ENCODE measurements around the gene SAP25.
A peak's percentile ranks its signal among the peaks of the same experiment; 100 is the strongest.

Gene SAP25

GRCh38 chr7:100591596-100591995 is 17.9 kb upstream of the SAP25 start:
- no peak for DNase-seq

DNA sequence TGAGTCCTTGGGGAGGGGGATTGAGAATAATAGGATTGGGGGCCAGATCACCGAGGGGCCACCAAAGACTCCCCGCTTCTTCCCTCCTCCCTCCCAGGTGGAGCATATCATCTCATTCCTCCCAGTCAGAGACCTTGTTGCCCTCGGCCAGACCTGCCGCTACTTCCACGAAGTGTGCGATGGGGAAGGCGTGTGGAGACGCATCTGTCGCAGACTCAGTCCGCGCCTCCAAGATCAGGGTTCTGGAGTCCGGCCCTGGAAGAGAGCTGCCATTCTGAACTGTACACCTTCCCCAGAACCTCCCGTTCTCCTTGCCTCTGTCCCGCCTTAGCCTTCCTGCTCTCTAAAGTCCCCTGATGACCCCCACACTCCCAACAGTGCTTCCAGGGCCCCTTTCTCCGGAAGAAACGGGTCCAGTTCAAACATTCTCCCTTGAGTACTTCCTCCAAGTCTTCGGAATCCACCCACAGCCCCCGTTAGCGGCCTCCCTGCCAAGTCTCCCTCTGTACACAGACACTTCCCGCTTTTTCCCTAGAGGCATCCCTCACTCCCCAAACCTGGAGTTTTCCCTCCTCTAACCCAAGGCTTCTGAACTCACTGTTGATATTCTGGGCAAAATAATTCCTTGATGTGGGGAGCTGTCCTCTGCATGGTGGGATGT is 16.5 kb upstream of the SAP25 start:
- no peak for DNase-seq

- DNase-seq = no peak
These were observed 15.7 kb upstream of the SAP25 start for GRCh38 chr7:100589341-100589947.

DNA sequence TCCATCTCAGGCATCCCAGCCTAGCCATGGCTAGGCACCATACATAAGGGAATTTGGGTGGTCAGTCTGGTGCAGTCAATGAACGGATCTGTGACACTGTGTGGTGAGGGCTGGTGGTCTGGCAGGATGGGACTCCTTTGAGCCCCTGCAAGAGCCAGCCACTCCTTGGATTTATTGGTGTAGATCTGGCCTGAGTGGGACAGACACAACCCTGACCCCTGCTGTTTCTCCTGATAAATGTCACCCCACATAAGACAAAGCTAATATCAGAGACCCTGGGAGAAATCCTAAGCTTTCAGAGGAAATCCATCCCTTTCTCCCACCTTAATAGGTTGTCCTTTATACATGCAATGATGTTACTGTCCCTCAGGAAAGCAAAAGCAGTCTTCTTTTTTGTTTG is 14.7 kb upstream of the SAP25 start:
- DNase-seq = no peak

DNA sequence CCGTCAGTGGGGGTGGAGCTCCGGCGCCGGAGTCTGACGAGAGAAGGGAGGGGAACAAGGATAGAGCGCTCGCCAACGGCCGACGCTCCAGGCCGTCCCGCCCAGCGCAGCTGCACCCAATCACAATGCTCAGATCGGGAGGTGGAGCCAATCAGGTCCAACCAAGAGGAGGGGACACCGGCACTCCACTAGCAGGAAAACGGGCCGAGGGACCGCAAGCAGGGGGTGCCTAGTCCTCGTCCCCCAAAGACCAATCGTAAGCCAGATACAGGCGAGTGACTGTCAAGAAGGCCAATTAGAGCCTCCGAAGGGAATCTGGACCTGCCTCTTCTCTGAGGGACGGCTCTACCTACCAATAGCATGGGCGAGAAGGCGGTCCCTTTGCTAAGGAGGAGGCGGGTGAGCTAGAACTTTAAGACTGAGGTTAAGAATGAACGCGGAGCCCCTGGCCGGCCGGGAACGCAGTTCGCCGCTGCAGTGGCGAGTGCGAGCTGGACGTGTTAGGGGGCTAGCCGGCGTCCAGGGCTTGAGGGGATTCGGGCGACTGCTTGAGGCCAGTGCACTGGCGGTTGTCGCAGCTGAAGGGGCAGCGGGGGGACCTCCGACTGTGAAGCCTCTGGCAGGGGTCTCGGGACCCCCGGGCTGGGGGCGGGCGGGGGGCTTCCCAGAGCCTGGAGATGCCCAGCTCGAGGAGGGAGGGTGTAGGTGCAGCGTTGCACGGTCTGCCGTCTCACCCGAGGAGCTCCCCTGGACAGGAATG is 12.7 kb upstream of the SAP25 start, which contains the start of gene FBXO24:
Gene FBXO24, plus strand, starts transcription at position 63 of the 760 bp plus-strand sequence. Its CDS starts 298 bp downstream, at position 361.
- peak; percentile 100 for DNase-seq

DNA sequence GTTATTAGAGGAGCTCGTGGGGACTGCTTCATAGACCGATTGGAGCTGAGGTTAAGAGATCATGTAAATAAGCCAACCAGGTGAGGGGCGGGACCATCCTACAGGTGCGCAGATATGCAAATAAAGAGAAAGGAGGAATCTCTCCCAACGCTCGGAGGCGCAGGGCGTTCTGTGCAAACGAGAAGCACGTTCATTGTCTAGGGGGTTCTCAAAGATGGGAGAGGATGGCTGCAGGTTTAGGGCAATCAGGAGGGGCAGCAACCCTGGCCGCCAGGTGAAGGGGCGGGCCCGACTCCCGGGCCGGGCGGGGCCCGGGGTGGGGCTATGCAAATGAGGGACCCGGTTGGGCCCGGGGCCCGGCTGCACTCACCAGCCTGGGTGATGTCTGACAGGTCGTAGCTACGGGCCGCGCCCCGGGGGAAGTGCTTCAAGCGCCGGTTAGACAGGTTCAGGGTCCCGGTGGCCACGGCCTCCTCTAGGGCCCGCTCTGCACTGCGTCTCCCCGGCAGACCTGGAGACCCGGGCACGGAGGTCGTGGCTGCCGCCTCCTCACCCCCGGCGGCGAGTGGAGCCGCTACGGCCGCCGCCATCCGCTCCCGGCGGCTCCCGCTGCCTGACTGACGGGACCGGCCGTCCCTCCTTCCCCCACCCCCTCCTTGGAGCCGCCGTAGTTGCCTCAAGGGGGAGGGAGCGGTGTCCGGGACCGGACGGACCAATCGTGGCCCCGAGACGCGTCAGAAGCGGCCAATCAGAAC is 12.0 kb upstream of the SAP25 start, which contains the start of gene LRCH4:
Gene LRCH4, minus strand, starts transcription at position 619 of the 755 bp plus-strand sequence. Its CDS starts 29 bp downstream, at position 590.
- DNase-seq = peak; percentile 53

DNA sequence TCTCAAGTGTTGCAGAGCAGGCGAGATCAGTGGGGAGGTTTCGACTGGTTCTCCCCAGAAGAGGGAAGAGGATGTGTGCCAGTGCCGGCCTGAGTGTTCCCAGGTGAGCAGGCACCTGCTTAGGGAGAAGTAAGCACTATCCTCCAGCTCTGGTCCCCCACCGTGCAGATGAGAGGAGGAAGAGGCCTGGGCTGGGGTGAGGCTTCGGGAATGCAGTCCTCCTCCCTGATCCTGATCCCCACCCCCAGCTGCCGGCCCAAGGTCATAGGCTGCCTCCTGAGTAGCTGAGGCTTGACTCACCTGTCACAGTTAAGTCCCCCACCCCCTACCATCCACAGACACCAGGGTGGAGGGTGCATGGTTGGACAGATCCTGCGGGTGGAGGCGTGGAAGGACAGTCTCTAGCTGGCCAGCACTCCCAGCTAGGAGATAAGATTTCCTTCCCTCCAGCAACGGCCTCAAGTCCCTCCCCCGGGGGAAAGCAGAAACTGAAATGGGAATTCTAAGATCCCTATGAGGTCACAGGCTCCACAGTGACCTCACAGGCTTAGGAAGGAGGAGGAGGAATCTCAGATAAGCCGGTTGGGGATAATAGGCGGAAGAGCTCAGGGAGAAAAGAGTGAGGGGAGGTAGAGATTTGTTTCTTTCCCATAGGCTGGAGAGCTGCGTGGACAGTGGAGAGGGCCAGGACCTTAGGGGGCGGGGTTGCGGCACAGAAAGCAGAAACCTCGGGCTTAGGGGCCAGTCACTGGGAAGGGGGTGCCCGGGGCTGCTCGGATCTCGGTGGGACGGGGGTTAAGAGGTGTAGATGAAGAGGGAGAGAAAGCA is 11.2 kb upstream of the SAP25 start:
- no peak for DNase-seq

DNA sequence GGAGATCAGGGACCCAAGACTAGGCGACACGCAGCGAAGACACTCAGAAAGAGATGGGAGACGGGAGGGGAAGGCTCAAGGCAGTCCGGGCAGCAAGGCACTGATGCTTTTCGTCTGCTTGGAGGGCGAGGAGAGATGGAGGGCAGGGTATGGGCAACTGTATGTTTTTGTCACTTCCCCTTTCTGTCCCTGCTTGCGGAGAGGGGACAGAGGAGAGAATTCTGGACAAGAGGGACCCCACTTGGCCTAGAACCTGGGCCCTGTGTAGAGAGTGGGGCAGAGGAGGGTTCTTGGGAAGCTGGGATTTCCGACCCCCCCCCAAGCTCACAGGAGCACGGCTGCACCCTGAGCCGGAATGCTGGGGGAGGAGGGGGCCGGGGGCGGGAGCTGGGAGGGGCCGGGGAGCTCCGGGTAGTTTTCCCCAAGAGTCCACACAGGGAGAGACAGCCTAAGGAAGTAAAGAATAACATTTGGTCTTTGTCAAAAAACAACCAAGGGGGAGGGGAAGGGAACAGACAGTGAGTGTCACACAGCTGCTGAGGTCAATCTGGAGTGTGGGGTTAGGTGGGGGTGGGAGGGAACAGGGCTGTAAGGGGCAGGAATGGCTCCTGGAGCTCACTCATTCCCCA is 10.5 kb upstream of the SAP25 start:
- DNase-seq = no peak

DNA sequence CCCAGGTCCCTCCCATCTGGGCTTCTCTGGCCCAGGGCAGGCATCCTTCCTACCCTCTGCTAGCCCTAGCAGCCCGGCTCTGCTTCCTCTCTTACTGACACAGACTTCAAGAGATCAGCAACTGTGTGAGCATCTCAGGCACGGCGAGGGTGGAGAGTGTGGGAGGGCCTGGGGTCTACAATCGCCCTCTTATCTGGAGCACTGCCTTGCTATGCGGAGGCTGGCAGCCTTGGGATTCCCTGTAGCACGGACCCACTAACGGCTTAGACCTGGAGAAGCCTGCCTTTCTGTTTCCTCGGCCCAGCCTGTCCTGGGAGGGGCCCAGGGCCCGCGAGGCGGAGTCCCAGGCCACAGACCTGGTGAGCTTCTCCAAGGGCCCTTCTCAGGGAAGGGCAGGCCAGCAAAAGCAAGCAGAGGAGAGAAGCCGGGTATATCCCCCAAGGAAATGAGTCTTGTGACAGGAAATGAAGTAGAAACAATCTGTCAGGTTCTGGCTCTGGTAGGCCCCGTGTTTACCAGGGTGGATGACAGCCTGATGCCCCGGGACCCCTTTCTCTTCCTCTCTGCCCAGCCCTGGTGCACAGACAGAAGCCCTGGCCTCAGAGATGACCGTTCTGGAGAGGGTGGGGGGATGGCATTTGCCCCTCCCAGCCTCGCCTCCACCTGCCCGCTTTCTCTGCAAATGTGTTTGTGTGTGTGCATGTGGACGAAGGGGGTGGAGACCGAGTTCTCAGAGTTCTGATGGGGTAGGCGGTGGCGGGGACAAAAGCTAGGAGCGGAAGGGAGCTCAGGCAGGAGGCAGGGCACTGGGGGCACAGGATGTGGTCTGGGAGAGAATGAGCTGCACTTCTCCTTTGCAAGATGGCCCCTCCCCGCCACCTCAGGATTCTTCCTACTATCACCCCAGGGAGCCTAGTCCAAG is 9.7 kb upstream of the SAP25 start:
- peak; percentile 59 for DNase-seq

DNA sequence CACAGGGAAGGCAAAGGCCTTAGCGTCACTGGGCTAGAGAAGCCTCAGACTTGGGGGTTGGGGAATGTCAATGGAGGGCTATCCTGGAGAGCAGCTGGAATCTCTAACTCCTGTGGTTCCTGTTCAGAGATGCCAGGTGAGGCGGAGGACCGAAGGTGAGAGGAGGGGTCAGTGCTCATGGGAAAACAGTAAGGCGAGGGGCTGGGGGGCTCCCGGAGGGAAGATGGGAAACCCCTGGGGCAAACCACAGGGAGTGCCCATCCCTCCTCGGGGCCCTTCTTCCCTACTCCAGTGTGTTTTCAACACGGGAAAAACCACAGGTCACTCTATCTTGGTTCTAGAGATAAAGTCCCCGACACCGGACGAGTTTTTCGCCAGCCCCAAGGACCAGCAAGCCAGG is 8.9 kb upstream of the SAP25 start:
- no peak for DNase-seq

GRCh38 chr7:100582041-100582579 is 8.4 kb upstream of the SAP25 start:
- no peak for DNase-seq

DNA sequence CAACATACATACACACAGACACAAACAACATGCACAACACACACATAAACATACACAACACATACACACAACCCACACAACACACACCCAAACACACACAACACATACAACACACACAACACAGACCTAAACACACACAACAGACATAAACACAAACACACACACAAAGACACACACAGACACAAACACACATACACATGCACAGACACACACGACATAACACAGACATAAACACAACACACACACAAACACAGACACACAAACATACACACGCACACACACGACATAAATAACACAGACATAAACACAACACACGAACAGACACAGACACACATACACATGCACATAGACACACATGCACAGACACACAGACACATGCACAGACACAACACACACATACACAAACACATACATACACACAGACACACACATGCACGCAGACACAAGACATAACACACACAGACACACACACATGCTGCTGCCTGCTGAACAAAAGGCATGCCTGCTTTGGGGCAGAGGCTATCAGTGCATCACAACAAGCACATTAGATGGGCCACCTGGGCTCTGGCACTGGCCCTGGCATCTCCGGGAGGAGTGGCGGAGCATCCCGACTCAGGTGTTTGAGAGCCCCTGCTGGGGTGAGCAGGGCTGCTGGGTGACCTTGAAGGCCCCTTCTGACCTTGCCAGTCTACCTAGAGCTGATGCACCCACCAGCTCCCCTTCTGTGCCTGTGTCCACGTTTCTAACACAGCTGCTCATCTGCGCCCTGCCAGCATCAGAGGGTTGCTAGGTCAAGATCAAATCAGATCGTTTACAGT is 7.0 kb upstream of the SAP25 start:
- no peak for DNase-seq

GRCh38 chr7:100578246-100579183 is 4.8 kb upstream of the SAP25 start:
- no peak for DNase-seq

- no peak for DNase-seq
These were observed 3.8 kb upstream of the SAP25 start for GRCh38 chr7:100577507-100577906.

DNA sequence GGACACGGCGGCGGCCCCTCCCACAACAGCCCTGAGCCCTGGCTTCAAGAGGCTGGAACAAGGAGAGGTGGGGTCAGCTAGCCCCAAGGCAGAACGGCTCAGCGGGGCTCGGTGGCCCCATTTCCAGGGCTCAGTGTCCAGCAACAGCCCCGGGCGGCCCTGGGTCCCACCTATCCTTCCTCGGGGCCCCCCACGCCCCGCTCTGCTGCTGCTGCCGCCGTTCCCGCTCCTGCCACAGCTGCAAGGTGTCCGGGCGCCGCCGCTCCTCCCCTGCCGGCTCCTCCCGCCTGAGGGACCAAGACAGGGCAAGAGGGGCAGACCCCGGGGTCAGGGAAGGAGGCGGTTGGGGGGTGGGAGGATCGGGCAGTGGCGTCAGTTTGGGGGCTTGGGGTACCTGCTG is 3.4 kb upstream of the SAP25 start:
- no peak for DNase-seq

DNA sequence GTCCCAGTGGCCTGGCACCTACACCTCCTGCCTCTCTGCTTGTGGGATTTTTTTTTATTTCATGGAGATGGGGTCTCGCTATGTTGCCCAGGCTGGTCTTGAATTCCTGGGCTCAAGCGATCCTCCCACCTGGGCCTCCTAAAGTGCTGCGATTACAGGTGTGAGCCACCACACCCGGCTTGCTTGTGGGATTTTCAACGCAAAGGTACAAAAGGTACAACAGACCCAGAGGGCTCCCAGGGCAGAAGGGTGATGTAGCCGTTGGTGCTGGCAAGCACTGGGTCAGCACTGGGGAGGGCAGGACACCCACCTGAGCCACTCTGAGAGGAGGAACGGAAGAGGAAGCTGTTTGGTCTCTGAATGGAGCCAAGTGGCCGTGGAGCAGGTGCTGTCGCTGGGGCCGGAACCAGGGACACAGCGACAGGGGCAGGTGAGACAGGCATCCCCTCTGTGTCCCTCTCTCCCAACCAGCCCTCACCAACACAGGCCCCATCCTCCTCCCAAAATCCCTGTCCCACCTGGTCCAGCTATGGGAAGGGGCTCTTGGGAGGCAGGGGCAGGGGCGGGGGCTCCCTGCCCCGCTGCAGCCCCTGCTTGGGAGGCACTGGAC is 2.8 kb upstream of the SAP25 start:
- DNase-seq = no peak

GRCh38 chr7:100575746-100576383 is 2.2 kb upstream of the SAP25 start:
- DNase-seq = no peak
